Psoas muscle (tissue), 8 donors: ENCODE data around the gene SLC39A10. TPM values are rescaled to one million over a fixed set of nuclear protein-coding genes. Genes with fewer than 3 reads are reported as not detected.
"Not testable (repeated sequence)": the region's sequence is repeated elsewhere in the genome, so short reads cannot be mapped to it uniquely, and the experiment has no call there.

Experiments
- ATAC-seq, 4 donors: fragments of 200-7000 bp; cut with Tn5 transposase; one replicate each; pipeline ENCODE4 v1.9.1; 2020; ENCODE audit warnings: moderate library complexity in 3 of 4, mild to moderate bottlenecking in 2 of 4
- DNase-seq, 2 donors: peaks; one replicate each; pipeline ENCODE4 v3.0.0-alpha.2; 2020
- H3K27ac ChIP-seq: fragments of 200-600 bp; one replicate; pipeline ENCODE4 v1.8.0; 2022
- H3K27me3 ChIP-seq, 3 donors: fragments of 200-600 bp in 1 of 3; one replicate each; pipeline versions ENCODE4 v1.6.1 to v1.8.0; 2013 to 2022; ENCODE audit warnings: low read length in 2 of 3, mild to moderate bottlenecking in 2 of 3, moderate library complexity in 1 of 3; ENCODE audit not compliant: insufficient read depth in 3 of 3
- H3K36me3 ChIP-seq, 2 donors: fragments of 200-600 bp in 1 of 2; one replicate each; pipeline versions ENCODE4 v1.6.1 to v1.8.0; 2013 to 2022; ENCODE audit warnings: low read depth in 1 of 2, mild to moderate bottlenecking in 1 of 2, moderate library complexity in 1 of 2; ENCODE audit not compliant: insufficient read depth in 1 of 2
- H3K4me1 ChIP-seq: fragments of 200-600 bp; one replicate; pipeline ENCODE4 v1.8.0; 2022
- H3K4me3 ChIP-seq: fragments of 200-600 bp; one replicate; pipeline ENCODE4 v1.8.0; 2022; ENCODE audit warnings: mild to moderate bottlenecking
- H3K9me3 ChIP-seq: fragments of 200-600 bp; one replicate; pipeline ENCODE4 v1.8.0; 2022
- WGBS, 3 donors: extraction: QIAGEN DNeasy Blood & Tissue Kit; methylation state at CpG; one replicate each; pipeline versions ENCODE4 v1.1.6 to v1.1.7; 2013; 5-methylcytosine and 5-hydroxymethylcytosine counted together
- intact Hi-C, 2 donors: fragments of 100-400 bp; cut with DNase I; formaldehyde crosslinking; loops; one replicate each; pipeline versions ENCODE4 v1.11.0 to v1.14.2; 2022
- polyA plus RNA-seq, 3 donors: library from polyadenylated mRNA; stranded (reverse); fragments of 200-250 nt; gene quantifications; one replicate each; pipeline ENCODE4 v1.2.3, GENCODE V29; 2013
- total RNA-seq, 4 donors: library from RNA; stranded (reverse); fragmentation: NEBNext Ultra II Directional in 2 of 4; extraction: Animal tissue kit (Norgen Biotek cat#: 25700) in 2 of 4; gene quantifications; one replicate each; pipeline versions ENCODE4 v1.2.1 to v1.2.4, GENCODE V29; 2021 to 2023
- TF ChIP-seq, protein P1 (sequence below): fragments of 200-600 bp; IDR thresholded peaks from one replicate; pipeline ENCODE4 v1.8.0; 2022; ENCODE audit warnings: antibody characterized with exemption
- donor health status: healthy with polysubstance abuse.
- donor health status: DM: no; HTN: no; CAD: no; lungs with moderate emphysema.
- donor health status: Bipolar disorder and iron deficiency.
- donor health status: healthy.
- donor health status: DM: yes; HTN: yes; CAD: no.
- donor health status: DM: no; HTN: no; CAD: no.
- donor health status: DM: no; HTN: no; CAD: no.
- donor health status: DM: yes; HTN: yes; CAD: no.

SLC39A10 gene
- total and polyA plus RNA-seq, 7 donors = 0.98 to 7.7 (median 3.8) TPM

DNA sequence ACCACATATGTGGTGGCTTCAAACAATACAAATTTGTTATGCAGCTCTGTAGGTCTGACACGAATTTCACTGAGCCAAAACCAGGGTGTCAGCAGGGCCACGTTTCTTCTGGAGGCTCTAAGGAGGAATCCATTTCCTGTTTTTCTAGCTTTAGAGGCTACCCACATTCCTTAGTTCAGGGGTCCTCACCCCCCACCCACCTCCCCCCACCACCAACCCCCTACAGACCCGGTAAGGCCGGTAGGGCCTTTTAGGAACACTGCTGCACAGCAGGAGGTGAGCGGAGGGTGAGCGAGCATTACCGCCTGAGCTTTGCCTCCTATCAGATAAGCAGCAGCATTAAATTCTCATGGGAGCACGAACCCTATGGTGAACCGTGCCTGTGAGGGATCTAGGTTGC, 10.6 kb upstream of the SLC39A10 start:
- no peak for ATAC-seq

GRCh38 chr2:195647302-195647701, 9.7 kb upstream of the SLC39A10 start:
- DNase-seq = no peak
- H3K4me1 ChIP-seq = no peaks in the 10 kb centered on the region
- TF ChIP-seq, protein P1, sequence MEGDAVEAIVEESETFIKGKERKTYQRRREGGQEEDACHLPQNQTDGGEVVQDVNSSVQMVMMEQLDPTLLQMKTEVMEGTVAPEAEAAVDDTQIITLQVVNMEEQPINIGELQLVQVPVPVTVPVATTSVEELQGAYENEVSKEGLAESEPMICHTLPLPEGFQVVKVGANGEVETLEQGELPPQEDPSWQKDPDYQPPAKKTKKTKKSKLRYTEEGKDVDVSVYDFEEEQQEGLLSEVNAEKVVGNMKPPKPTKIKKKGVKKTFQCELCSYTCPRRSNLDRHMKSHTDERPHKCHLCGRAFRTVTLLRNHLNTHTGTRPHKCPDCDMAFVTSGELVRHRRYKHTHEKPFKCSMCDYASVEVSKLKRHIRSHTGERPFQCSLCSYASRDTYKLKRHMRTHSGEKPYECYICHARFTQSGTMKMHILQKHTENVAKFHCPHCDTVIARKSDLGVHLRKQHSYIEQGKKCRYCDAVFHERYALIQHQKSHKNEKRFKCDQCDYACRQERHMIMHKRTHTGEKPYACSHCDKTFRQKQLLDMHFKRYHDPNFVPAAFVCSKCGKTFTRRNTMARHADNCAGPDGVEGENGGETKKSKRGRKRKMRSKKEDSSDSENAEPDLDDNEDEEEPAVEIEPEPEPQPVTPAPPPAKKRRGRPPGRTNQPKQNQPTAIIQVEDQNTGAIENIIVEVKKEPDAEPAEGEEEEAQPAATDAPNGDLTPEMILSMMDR = no peak
- intact Hi-C loops = no loop called here
- H3K36me3 ChIP-seq = no peaks in the 10 kb centered on the region
- no peak for ATAC-seq
- no peak overlapping the region for H3K27ac ChIP-seq
- no peaks in the 10 kb centered on the region for H3K9me3 ChIP-seq
- no peaks in the 10 kb centered on the region for H3K27me3 ChIP-seq
- 89 to 95% (median 90%) methylated on average over 3 of the region's 3 CpGs for WGBS, 3 donors
- H3K4me3 ChIP-seq = no peak overlapping the region

More for the DNA sequence above, 10.6 kb upstream of the SLC39A10 start:
- no peak overlapping the region for H3K4me3 ChIP-seq
- no peaks in the 10 kb centered on the region for H3K4me1 ChIP-seq
- no peak for DNase-seq
- 54 to 59% (median 58%) methylated on average over 9 of the region's 9 CpGs for WGBS, 3 donors
- no peaks in the 10 kb centered on the region for H3K27me3 ChIP-seq
- no peak overlapping the region for H3K27ac ChIP-seq
- no peaks in the 10 kb centered on the region for H3K36me3 ChIP-seq
- TF ChIP-seq, protein P1 = no peak
- H3K9me3 ChIP-seq = no peaks in the 10 kb centered on the region
- intact Hi-C loops = no loop called here

- WGBS, 3 donors = 91 to 98% (median 98%) methylated on average over 2 of the region's 2 CpGs
- H3K4me1 ChIP-seq, intact Hi-C loops, H3K9me3 ChIP-seq, H3K4me3 ChIP-seq, ATAC-seq, DNase-seq, H3K36me3 ChIP-seq, H3K27ac ChIP-seq, H3K27me3 ChIP-seq: not testable (repeated sequence)
Observed at GRCh38 chr2:195648370-195648769, 8.7 kb upstream of the SLC39A10 start.

GRCh38 chr2:195648787-195649186, 8.2 kb upstream of the SLC39A10 start:
- Histone ChIP-seq H3K4me3 (no peak overlapping the region), H3K9me3 (no peaks in the 10 kb centered on the region), H3K36me3 (no peaks in the 10 kb centered on the region), H3K4me1 (no peaks in the 10 kb centered on the region), H3K27me3 (no peaks in the 10 kb centered on the region), H3K27ac (no peak overlapping the region)
- TF ChIP-seq, protein P1 = no peak
- DNase-seq = no peak
- WGBS, 3 donors = 77 to 87% (median 81%) methylated on average over 5 of the region's 5 CpGs
- intact Hi-C loops = no loop called here
- ATAC-seq = no peak

- no peak for ATAC-seq
- H3K4me3 ChIP-seq = no peak overlapping the region
- intact Hi-C loops = no loop called here
- no peaks in the 10 kb centered on the region for H3K4me1 ChIP-seq
- no peak overlapping the region for H3K27ac ChIP-seq
- H3K27me3 ChIP-seq = no peaks in the 10 kb centered on the region
- no peaks in the 10 kb centered on the region for H3K9me3 ChIP-seq
- DNase-seq = no peak
- TF ChIP-seq, protein P1 = no peak
- H3K36me3 ChIP-seq = no peaks in the 10 kb centered on the region
- WGBS, 3 donors = 57 to 72% (median 57%) methylated on average over 6 of the region's 6 CpGs
Observed at GRCh38 chr2:195649629-195650190, 7.3 kb upstream of the SLC39A10 start.
